ENCODE data around the gene MSH3.

DNA sequence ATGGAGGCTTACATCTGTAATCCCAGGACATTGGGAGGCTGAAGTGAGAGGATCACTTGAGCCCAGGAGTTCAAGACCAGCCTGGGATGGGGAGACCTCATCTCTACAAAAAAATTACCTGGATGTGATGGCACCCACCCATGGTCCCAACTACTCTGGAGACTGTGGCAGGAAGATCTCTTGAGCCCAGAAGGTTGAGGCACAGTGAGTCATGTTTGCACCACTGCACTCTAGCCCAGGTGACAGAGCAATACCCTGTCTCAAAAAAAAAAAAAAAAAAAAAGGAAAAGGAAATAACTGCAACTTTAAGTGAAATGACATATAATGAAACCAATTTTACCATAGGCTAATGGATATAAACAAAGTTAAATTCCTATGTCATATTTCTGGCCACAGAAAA lies 152.5 kb downstream of the MSH3 start:
- TF ChIP-seq, protein P1, sequence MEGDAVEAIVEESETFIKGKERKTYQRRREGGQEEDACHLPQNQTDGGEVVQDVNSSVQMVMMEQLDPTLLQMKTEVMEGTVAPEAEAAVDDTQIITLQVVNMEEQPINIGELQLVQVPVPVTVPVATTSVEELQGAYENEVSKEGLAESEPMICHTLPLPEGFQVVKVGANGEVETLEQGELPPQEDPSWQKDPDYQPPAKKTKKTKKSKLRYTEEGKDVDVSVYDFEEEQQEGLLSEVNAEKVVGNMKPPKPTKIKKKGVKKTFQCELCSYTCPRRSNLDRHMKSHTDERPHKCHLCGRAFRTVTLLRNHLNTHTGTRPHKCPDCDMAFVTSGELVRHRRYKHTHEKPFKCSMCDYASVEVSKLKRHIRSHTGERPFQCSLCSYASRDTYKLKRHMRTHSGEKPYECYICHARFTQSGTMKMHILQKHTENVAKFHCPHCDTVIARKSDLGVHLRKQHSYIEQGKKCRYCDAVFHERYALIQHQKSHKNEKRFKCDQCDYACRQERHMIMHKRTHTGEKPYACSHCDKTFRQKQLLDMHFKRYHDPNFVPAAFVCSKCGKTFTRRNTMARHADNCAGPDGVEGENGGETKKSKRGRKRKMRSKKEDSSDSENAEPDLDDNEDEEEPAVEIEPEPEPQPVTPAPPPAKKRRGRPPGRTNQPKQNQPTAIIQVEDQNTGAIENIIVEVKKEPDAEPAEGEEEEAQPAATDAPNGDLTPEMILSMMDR (IDR thresholded peaks at IDR 0.05) = no peak
- TF ChIP-seq POLR2A (IDR thresholded peaks at IDR 0.05) = no peak

All from body of pancreas (tissue), 4 donors.